Measurements from ENCODE around the gene NFRKB.
"Not testable (repeated sequence)": the region's sequence is repeated elsewhere in the genome, so short reads cannot be mapped to it uniquely, and the experiment has no call there.

NFRKB gene

GRCh38 chr11:129911298-129911697 lies 15.9 kb upstream of the NFRKB start:
- in situ Hi-C loops (cut with HindIII; ENCODE audit: low pct_ligation_motif_present, low pct_unique_long_range_greater_than_20kb, low sequenced_read_pairs), result no loop called here
- DNase-seq, result no peak

GRCh38 chr11:129910360-129910759 lies 15.0 kb upstream of the NFRKB start:
- in situ Hi-C loops (cut with HindIII; ENCODE audit: low pct_ligation_motif_present, low pct_unique_long_range_greater_than_20kb, low sequenced_read_pairs), result no loop called here
- no peak for DNase-seq

DNA sequence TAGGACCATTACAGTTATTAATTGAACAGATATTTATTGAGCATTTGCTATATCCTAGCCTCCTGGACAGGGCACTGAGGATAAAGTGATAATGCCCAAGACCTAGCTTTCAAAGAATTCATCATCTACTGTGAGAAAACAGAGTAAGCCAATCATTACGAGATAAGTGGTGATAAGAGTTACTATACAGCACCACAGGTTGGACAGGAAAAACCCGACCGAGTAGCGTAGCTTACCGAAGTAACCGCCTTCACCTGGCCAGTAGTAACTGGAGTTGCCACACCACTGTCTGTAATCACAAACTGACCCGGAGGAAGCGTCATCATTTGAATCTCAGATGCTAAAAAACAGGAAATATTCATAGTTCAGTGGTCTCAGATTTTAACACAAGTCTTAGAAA lies 10.0 kb upstream of the NFRKB start:
- in situ Hi-C loops (cut with HindIII; ENCODE audit: low pct_ligation_motif_present, low pct_unique_long_range_greater_than_20kb, low sequenced_read_pairs), result no loop called here
- no peak for DNase-seq

- DNase-seq, result no peak
- in situ Hi-C loops (cut with HindIII; ENCODE audit: low pct_ligation_motif_present, low pct_unique_long_range_greater_than_20kb, low sequenced_read_pairs), result no loop called here
These were observed 684 bp upstream of the NFRKB start for GRCh38 chr11:129896062-129896461.

DNA sequence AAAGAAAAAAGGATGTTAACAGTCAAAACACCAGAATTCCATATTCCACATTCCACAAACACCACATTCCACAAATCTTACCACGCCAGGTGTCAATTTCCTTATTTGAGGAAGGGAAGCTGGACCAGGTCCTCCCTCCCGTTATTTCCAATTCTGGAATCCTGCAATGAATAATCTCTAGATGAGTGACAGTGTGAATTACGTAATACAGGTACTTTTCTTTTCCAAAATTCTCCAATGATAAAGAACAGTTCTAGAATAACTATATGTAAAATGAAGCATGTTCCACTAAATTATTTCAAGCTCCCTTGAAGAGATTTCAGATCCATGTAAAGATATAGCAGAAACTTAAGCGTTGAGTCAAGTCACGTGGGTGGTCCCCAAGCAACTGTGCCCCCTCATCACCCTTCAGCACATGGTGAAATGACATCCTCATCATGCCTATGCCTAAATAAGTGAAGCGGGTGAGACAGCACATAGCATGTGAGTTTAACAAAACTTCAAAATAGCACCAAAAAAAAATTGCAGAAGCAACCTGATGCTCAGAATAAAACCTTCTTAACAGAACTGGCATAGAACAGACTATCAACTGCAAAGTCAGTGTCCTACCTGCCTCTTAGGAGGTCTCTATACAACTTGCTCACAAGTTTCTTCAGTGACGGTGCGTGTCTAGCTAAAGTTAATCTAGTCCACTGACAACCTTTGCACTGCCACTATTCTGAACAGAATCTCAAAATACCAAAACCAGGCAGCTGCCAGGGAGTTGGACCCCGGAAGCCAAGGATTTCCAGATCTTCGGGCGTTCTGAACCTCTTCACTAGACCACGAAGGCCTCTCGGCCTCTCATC lies 876 bp downstream of the NFRKB start:
- in situ Hi-C loops (cut with HindIII; ENCODE audit: low pct_ligation_motif_present, low pct_unique_long_range_greater_than_20kb, low sequenced_read_pairs), result no loop called here
- DNase-seq, result peak; percentile 2

DNA sequence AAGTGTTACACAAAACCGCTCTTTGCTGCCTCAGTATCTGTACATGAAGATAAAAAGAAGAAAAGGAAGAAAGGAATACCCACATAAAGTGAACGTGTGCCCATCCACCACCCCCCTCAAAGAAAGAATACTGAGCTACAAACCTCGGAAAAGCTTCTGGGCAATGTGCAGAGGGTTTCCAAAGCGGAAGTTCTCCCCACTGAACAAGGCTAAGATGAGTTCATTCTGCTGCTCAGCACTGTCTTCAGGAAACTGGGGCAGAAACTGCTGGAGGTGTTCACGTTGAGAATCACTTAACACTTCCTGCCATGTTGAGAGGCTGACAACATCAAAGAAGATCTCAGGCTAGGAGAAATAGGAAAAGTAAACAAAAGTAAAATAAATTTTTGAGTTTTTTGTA lies 6.9 kb downstream of the NFRKB start:
- no peak for DNase-seq
- in situ Hi-C loops (cut with HindIII; ENCODE audit: low pct_ligation_motif_present, low pct_unique_long_range_greater_than_20kb, low sequenced_read_pairs), result no loop called here

GRCh38 chr11:129885381-129885780 lies 10.0 kb downstream of the NFRKB start:
- DNase-seq, result no peak
- in situ Hi-C loops (cut with HindIII; ENCODE audit: low pct_ligation_motif_present, low pct_unique_long_range_greater_than_20kb, low sequenced_read_pairs), result no loop called here

- in situ Hi-C loops (cut with HindIII; ENCODE audit: low pct_ligation_motif_present, low pct_unique_long_range_greater_than_20kb, low sequenced_read_pairs), result no loop called here
These were observed 10.8 kb downstream of the NFRKB start for GRCh38 chr11:129884581-129884980.

DNA sequence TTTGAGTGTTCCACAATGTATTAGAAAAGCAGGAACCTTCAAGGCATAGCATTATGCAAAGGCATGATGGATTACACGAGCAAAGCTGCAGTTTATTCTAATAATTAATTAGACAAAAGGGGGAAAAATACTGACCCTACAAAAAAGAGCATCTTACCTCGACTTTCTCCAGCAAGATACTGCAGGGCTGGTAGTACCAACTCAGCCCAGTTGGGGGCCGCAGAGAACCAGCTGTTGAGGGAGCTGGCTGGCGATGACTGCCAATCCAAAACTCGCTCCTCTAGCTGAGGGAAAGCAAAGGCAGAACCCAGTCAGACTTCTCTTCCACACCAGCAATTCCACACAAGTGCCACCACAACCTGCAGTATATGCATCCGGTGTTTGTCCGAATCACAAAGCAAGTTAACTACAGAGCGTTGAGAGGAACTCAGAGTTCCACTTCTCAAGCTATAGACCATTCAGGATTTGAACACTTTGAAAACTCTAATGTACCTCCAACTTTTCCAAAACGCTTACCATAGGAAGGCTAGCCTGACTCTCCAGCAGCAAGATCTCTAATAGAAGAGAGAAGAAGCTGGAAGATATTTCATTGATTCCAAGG lies 13.7 kb downstream of the NFRKB start:
- peak; percentile 36 for DNase-seq
- in situ Hi-C loops (cut with HindIII; ENCODE audit: low pct_ligation_motif_present, low pct_unique_long_range_greater_than_20kb, low sequenced_read_pairs), result no loop called here

More at GRCh38 chr11:129884581-129884980, 10.8 kb downstream of the NFRKB start:
- DNase-seq, result no peak

DNA sequence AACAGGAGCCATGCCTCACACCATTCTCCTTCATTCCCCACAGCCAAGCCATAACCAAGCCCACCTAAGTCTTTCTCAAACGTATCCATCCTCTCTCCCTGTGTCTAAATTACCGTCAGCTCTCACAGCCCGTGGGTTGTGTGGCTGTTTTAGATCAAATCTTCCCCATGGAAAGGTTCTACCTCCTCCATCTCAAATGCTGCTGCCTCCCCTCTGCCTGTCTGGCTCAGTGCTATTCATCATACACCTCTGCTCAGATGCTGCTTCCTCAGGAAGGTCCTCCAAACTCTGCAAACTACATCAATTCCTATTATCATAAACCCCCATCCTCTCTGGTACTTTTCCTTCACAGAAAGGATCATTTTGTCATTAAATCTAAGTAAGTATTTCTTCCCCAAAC lies 15.1 kb downstream of the NFRKB start:
- DNase-seq, result no peak
- in situ Hi-C loops (cut with HindIII; ENCODE audit: low pct_ligation_motif_present, low pct_unique_long_range_greater_than_20kb, low sequenced_read_pairs), result no loop called here

DNA sequence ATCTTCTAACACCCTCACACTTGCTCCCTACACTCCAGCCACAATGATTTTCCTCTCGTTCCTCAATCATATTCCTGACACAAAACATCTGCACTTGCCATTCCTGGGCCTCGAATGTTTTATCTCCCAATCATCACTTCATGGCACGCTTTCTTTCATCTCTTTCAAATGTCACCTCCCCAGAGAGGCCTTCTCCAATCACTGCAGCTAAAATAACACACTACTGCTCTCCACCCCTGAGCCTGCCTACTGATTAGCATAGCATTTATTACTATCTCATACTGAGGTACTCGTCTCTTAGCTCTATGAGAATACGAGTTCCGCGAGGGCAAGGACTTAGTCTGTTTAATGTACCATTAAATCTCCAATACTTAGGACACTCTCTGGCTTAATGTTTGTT lies 23.5 kb downstream of the NFRKB start:
- in situ Hi-C loops (cut with HindIII; ENCODE audit: low pct_ligation_motif_present, low pct_unique_long_range_greater_than_20kb, low sequenced_read_pairs), result no loop called here
- DNase-seq, result no peak

DNA sequence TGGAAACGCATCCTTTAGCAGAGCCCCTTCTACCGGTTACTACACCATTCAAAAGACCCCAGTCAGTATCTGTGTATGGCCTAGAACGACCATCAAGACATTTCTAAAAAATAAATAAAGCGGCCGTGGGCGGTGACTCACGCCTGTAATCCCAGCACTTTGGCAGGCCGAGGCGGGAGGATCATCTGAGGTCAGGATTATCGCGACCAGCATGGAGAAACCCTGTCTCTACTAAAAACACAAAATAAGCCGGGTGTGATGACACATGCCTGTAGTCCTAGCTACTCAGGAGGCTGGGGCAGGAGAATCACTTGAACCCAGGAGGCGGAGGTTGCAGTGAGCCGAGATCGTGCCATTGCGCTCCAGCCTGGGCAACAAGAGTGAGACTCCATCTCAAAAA lies 26.8 kb downstream of the NFRKB start:
- in situ Hi-C loops (cut with HindIII; ENCODE audit: low pct_ligation_motif_present, low pct_unique_long_range_greater_than_20kb, low sequenced_read_pairs); DNase-seq: not testable (repeated sequence)

DNA sequence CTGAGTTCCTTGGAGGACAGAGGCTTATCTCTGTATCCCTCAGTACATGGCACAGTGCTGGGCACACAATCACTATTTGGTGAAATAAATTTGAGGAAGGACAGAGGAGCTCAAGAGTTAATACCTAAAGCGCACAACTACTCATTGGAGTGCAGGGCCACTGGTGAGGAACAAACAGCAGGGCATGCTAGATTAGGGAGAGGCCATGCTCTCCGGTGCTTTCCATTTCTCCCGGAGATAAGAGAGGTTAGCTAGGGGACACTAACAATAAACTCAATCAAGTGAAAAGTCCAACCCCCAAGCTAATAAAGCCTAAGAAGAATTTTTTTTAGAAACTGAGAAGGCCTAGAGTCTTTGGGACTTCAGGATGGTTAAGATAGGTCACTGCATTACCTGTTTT lies 29.1 kb downstream of the NFRKB start:
- DNase-seq, result no peak

GRCh38 chr11:129865701-129866100 lies 29.7 kb downstream of the NFRKB start:
- no peak for DNase-seq
- in situ Hi-C loops (cut with HindIII; ENCODE audit: low pct_ligation_motif_present, low pct_unique_long_range_greater_than_20kb, low sequenced_read_pairs), result no loop called here

More for the DNA sequence above, 29.1 kb downstream of the NFRKB start:
- in situ Hi-C loops (cut with HindIII; ENCODE audit: low pct_ligation_motif_present, low pct_unique_long_range_greater_than_20kb, low sequenced_read_pairs), result no loop called here

DNA sequence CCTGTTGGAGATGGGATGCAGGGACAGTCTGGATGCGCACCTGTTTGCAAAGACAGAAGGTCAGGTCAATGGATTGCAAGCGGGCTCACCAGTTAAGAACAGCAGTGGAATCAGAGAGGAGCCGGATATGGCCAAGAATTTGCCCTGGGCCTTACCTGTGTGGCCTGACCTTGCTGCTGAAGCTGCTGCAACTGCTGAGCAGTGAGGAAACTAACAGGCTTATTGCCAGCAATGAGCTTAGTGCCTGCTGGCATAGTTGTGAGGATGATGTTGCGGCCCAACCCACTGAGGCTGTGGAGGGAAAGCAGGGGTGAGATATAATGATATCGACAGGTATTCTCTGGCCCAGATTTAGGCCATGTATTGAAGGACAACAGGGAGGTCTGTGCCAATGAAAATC lies 30.6 kb downstream of the NFRKB start:
- in situ Hi-C loops (cut with HindIII; ENCODE audit: low pct_ligation_motif_present, low pct_unique_long_range_greater_than_20kb, low sequenced_read_pairs), result no loop called here
- no peak for DNase-seq

DNA sequence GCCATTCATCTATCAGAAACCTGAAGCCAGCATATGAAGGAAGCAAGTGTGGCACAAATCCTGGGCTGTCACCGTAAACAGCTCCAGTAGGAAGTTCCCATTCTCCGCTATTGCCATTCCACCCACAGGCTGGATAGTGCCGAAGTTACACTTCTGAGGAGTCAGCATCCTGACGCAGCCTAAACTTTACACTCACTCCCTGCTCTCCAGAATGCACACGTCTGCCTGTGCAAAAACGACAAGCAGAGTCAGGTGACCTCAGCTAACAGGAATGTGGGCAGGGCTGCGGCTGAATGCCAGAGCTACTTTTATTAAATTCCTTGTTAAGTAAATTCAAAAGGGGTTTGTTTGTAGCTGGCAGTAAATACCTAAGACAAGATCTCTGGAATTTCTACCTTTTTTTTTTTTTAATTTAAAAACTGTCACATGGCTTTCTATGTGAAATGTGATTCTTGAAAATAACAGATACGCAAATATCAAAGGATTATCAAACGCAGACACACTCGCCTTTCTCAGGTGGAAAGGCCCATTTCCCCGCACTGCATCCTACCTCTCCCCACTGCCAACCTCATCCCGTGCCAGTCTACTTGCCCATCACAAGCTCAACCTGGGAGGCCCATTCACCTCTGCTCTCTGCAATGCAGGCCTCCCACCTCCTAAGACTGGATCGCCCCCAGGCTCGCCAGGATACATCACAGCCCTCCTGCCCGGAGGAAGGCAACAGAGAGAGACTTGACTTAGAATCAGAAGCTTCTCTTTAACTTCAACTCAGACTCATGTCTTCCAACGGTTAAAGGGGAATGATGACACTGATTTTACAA lies 33.5 kb downstream of the NFRKB start:
- peak; percentile 94 for DNase-seq

GRCh38 chr11:129856036-129856435 lies 39.3 kb downstream of the NFRKB start:
- in situ Hi-C loops (cut with HindIII; ENCODE audit: low pct_ligation_motif_present, low pct_unique_long_range_greater_than_20kb, low sequenced_read_pairs), result no loop called here
- DNase-seq, result no peak

More for the DNA sequence above, 33.5 kb downstream of the NFRKB start:
- in situ Hi-C loops (cut with HindIII; ENCODE audit: low pct_ligation_motif_present, low pct_unique_long_range_greater_than_20kb, low sequenced_read_pairs), result no loop called here

GRCh38 chr11:129855086-129855485 lies 40.3 kb downstream of the NFRKB start:
- DNase-seq, result no peak
- in situ Hi-C loops (cut with HindIII; ENCODE audit: low pct_ligation_motif_present, low pct_unique_long_range_greater_than_20kb, low sequenced_read_pairs), result no loop called here

- in situ Hi-C loops (cut with HindIII; ENCODE audit: low pct_ligation_motif_present, low pct_unique_long_range_greater_than_20kb, low sequenced_read_pairs), result no loop called here
- no peak for DNase-seq
These were observed 41.1 kb downstream of the NFRKB start for GRCh38 chr11:129854232-129854805.

Measured in ACHN (cell line).